HCT116 (cell line): ENCODE data around the gene ATXN2. TPM values are rescaled to one million over a fixed set of nuclear protein-coding genes. Genes with fewer than 3 reads are reported as not detected.

ENCODE experiments used
- ATAC-seq: fragments of 200-7000 bp; cut with Tn5 transposase; 2 replicates; pipeline ENCODE4 v1.9.1; 2020; ENCODE audit warnings: mild to moderate bottlenecking, moderate library complexity
- BruUV-seq: library from RNA; stranded (reverse); fragments of 400-500 nt; replicated peaks from 2 replicates; lab custom pipeline; 2021; lab: Mats Ljungman, UMichigan
- CTCF ChIA-PET: fragments of 300-600 bp; sonication (Branson Sonifier 250); formaldehyde crosslinking; loops from one replicate; lab custom pipeline; 2021; ENCODE audit warnings: antibody characterized with exemption; lab: Charles Lee
- POLR2A ChIA-PET: fragments of 300-600, 350-600 bp; sonication (Branson Sonifier 250); formaldehyde crosslinking; loops from one replicate; lab custom pipeline; 2021; ENCODE audit warnings: antibody characterized with exemption; lab: Charles Lee
- RAD21 ChIA-PET, 2 experiments: fragments of 300-600 bp; sonication (Branson Sonifier 250); formaldehyde crosslinking; loops; one replicate each; lab custom pipeline; 2023; ENCODE audit warnings: low total read pairs in 2 of 2; ENCODE audit not compliant: uncharacterized antibody in 2 of 2, unreplicated experiment in 2 of 2, low non-redundant PET in 1 of 2; lab: Charles Lee
- DNase-seq: peaks from one replicate; pipeline ENCODE4 v3.0.0-alpha.2; 2010; ENCODE audit warnings: low read depth, low spot score
- H2AFZ ChIP-seq: fragments of 200-600 bp; shearing (Covaris generic), sonication (generic); 2 replicates; pipeline ENCODE4 v1.6.1; 2017; ENCODE audit warnings: low read depth, mixed run types, mixed read lengths, antibody characterized with exemption, low read length; ENCODE audit not compliant: poor library complexity, severe bottlenecking
- H3K27ac ChIP-seq: 2 replicates; pipeline ENCODE4 v1.5.1; 2012; ENCODE audit warnings: low read depth, low read length
- H3K27me3 ChIP-seq: fragments of 200-600 bp; sonication (generic); 2 replicates; pipeline ENCODE4 v1.6.1; 2016; ENCODE audit warnings: mixed run types, low read length, mixed read lengths; ENCODE audit not compliant: insufficient read depth
- H3K36me3 ChIP-seq, 2 experiments: fragments of 200-500 bp in 1 of 2; fragments of 200-600 bp in 1 of 2; sonication (Bioruptor generic) in 1 of 2; sonication (generic) in 1 of 2; 2 replicates each; pipeline versions ENCODE4 v1.5.1 to v1.6.1; 2014 to 2016; ENCODE audit warnings: low read length in 2 of 2, inconsistent platforms in 1 of 2, mixed read lengths in 1 of 2, mixed run types in 1 of 2; ENCODE audit not compliant: insufficient read depth in 2 of 2, control insufficient read depth in 1 of 2
- H3K4me1 ChIP-seq, 2 experiments: fragments of 200-600 bp in 1 of 2; sonication (generic) in 1 of 2; 2 replicates each; pipeline versions ENCODE4 v1.5.1 to v1.6.1; 2012 to 2017; ENCODE audit warnings: low read length in 2 of 2, inconsistent platforms in 1 of 2, mild to moderate bottlenecking in 1 of 2, mixed read lengths in 1 of 2, mixed run types in 1 of 2, moderate library complexity in 1 of 2; ENCODE audit not compliant: insufficient read depth in 2 of 2, control insufficient read depth in 1 of 2
- H3K4me2 ChIP-seq: fragments of 200-600 bp; sonication (generic); 2 replicates; pipeline ENCODE4 v1.6.1; 2017; ENCODE audit warnings: mixed run types, low read length, mixed read lengths
- H3K4me3 ChIP-seq, 2 experiments: fragments of 200-600 bp in 1 of 2; sonication (generic) in 1 of 2; replicated peaks in 1 of 2; 2 replicates each; pipeline ENCODE4 v1.5.1; 2011 to 2016; ENCODE audit warnings: low read length in 2 of 2, control low read depth in 1 of 2, low read depth in 1 of 2, mild to moderate bottlenecking in 1 of 2, mixed read lengths in 1 of 2, mixed run types in 1 of 2
- H3K79me2 ChIP-seq: fragments of 200-600 bp; sonication (generic); 2 replicates; pipeline ENCODE4 v1.6.1; 2017; ENCODE audit warnings: mild to moderate bottlenecking, mixed run types, low read length, moderate library complexity, mixed read lengths; ENCODE audit not compliant: insufficient read depth
- H3K9ac ChIP-seq: fragments of 200-600 bp; sonication (generic); 2 replicates; pipeline ENCODE4 v1.6.1; 2016; ENCODE audit warnings: low read length, mixed read lengths
- H3K9me2 ChIP-seq: fragments of 200-600 bp; sonication (generic), shearing (Covaris generic); 2 replicates; pipeline ENCODE4 v1.6.1; 2017; ENCODE audit warnings: mixed run types, mild to moderate bottlenecking, moderate library complexity; ENCODE audit not compliant: insufficient read depth
- H3K9me3 ChIP-seq, 2 experiments: fragments of 200-500 bp in 1 of 2; fragments of 200-600 bp in 1 of 2; sonication (Bioruptor generic) in 1 of 2; sonication (generic) in 1 of 2; 2 replicates each; pipeline ENCODE4 v1.6.1; 2014 to 2017; ENCODE audit warnings: low read length in 2 of 2, mixed read lengths in 2 of 2, inconsistent platforms in 1 of 2, low read depth in 1 of 2, mild to moderate bottlenecking in 1 of 2, mixed run types in 1 of 2, moderate library complexity in 1 of 2; ENCODE audit not compliant: control insufficient read depth in 1 of 2, insufficient read depth in 1 of 2
- H4K20me1 ChIP-seq: fragments of 200-600 bp; sonication (generic), shearing (Covaris generic); 2 replicates; pipeline ENCODE4 v1.6.1; 2017; ENCODE audit warnings: mixed run types, mild to moderate bottlenecking, moderate library complexity; ENCODE audit not compliant: insufficient read depth
- ELF1 ChIP-seq: IDR thresholded peaks from 2 replicates; pipeline ENCODE4 v1.6.1; 2012; ENCODE audit warnings: low read depth, borderline replicate concordance
- FOSL1 ChIP-seq: IDR thresholded peaks from 2 replicates; pipeline ENCODE4 v1.6.1; 2012; ENCODE audit warnings: low read depth
- MAX ChIP-seq: IDR thresholded peaks from 2 replicates; pipeline ENCODE4 v1.6.1; 2012
- SRF ChIP-seq: IDR thresholded peaks from 2 replicates; pipeline ENCODE4 v1.6.1; 2012; ENCODE audit warnings: low read depth
- TCF7L2 ChIP-seq: IDR thresholded peaks from 2 replicates; pipeline ENCODE4 v1.7.0; 2011; ENCODE audit warnings: borderline replicate concordance, inconsistent platforms; ENCODE audit not compliant: insufficient read depth, insufficient read length; ENCODE audit errors: extremely low read depth
- YY1 ChIP-seq: IDR thresholded peaks from 2 replicates; pipeline ENCODE4 v1.6.1; 2011; ENCODE audit warnings: low read length, low read depth, moderate library complexity, mild to moderate bottlenecking; ENCODE audit not compliant: insufficient replicate concordance; ENCODE audit errors: extremely low read depth
- intact Hi-C: fragments of 100-400 bp; cut with micrococcal nuclease; formaldehyde crosslinking; loops from 2 replicates; pipeline ENCODE4 v1.10.0; 2022
- total RNA-seq: library from RNA; stranded (reverse); gene quantifications from one replicate; pipeline ENCODE4 v1.2.1, GENCODE V29; 2021; ENCODE audit not compliant: unreplicated experiment
- TF ChIP-seq, protein P1 (sequence below): IDR thresholded peaks from 2 replicates; pipeline ENCODE4 v1.6.1; 2011; ENCODE audit warnings: mild to moderate bottlenecking, low read length, moderate library complexity; ENCODE audit not compliant: insufficient replicate concordance; ENCODE audit errors: extremely low read depth
- TF ChIP-seq, protein P2 (sequence below), 3 experiments: fragments of 200-600 bp in 1 of 3; sonication (generic) in 1 of 3; IDR thresholded peaks in 2 of 3; conservative IDR thresholded peaks in 1 of 3; 2 replicates each; pipeline ENCODE4 v1.5.1; 2012 to 2017; ENCODE audit warnings: low read depth in 2 of 3, low read length in 2 of 3, antibody characterized with exemption in 1 of 3, borderline replicate concordance in 1 of 3, control low read depth in 1 of 3, mild to moderate bottlenecking in 1 of 3, mixed read lengths in 1 of 3, mixed run types in 1 of 3, moderate library complexity in 1 of 3; ENCODE audit not compliant: insufficient read depth in 1 of 3

The ATXN2 gene
- total RNA-seq, 1 experiment from 2014 or later = 72.7 TPM

DNA sequence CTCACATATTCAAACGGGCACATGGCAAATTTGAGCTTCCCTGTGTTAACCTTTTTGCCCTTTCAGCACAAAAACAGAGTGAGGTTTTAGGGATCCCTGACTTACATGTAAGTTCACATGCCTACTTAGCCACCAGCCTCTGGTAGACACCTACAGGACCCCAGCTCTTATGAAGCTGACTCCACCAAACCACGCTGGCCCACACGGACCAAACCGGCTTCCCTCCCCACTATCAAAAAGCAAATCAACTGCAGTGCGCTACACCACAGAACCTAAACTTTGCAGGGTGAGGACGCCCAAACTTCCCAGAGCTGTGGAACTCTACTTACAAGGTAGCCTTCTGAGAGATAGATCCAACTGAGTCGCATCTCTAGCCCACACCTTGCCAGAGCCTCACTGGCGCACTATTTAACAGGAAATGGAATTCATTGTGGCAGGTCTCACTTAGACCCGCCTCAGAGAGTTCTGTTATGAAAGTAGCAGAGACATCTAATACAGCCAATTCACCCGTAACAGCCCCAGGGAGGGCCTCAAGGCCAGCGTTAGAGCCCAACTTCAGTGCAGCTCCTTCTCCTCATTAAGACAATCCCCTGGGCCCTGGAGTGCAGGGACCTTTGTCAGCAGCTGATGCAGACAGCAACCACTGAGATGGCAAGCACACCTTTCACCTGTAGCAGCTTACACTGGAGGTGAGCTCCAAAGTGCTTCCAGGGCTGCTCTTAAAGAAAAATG is 144.2 kb downstream of the ATXN2 start:
- H3K27ac ChIP-seq = no peak overlapping the region
- TF ChIP-seq SRF = no peak
- TF ChIP-seq YY1 = no peak
- TF ChIP-seq, protein P1, sequence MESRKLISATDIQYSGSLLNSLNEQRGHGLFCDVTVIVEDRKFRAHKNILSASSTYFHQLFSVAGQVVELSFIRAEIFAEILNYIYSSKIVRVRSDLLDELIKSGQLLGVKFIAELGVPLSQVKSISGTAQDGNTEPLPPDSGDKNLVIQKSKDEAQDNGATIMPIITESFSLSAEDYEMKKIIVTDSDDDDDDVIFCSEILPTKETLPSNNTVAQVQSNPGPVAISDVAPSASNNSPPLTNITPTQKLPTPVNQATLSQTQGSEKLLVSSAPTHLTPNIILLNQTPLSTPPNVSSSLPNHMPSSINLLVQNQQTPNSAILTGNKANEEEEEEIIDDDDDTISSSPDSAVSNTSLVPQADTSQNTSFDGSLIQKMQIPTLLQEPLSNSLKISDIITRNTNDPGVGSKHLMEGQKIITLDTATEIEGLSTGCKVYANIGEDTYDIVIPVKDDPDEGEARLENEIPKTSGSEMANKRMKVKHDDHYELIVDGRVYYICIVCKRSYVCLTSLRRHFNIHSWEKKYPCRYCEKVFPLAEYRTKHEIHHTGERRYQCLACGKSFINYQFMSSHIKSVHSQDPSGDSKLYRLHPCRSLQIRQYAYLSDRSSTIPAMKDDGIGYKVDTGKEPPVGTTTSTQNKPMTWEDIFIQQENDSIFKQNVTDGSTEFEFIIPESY = no peak
- TF ChIP-seq TCF7L2 = no peak
- TF ChIP-seq, protein P2, sequence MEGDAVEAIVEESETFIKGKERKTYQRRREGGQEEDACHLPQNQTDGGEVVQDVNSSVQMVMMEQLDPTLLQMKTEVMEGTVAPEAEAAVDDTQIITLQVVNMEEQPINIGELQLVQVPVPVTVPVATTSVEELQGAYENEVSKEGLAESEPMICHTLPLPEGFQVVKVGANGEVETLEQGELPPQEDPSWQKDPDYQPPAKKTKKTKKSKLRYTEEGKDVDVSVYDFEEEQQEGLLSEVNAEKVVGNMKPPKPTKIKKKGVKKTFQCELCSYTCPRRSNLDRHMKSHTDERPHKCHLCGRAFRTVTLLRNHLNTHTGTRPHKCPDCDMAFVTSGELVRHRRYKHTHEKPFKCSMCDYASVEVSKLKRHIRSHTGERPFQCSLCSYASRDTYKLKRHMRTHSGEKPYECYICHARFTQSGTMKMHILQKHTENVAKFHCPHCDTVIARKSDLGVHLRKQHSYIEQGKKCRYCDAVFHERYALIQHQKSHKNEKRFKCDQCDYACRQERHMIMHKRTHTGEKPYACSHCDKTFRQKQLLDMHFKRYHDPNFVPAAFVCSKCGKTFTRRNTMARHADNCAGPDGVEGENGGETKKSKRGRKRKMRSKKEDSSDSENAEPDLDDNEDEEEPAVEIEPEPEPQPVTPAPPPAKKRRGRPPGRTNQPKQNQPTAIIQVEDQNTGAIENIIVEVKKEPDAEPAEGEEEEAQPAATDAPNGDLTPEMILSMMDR (IDR thresholded peaks at IDR 0.05 in 2 of 3, conservative IDR thresholded peaks at IDR 0.05 in 1 of 3; ENCODE audit: borderline replicate concordance in 1 of 3, insufficient read depth in 1 of 3, low read depth in 2 of 3, low read length in 2 of 3) = no peak
- TF ChIP-seq MAX = no peak
- no peak for TF ChIP-seq FOSL1
- TF ChIP-seq ELF1 = no peak
- no peaks in the 10 kb centered on the region for H3K9me3 ChIP-seq
- peaks cover 39 to 40% of the 10 kb centered on the region in 2 experiments; a peak in 3 of 4 replicates for H3K36me3 ChIP-seq
- ChIA-PET RAD21 (no interaction called here), CTCF (no interaction called here), POLR2A (no interaction called here)
- H3K79me2 ChIP-seq = no peaks in the 10 kb centered on the region
- no peaks in the 10 kb centered on the region for H3K4me1 ChIP-seq
- H3K4me2 ChIP-seq = no peak overlapping the region
- no peaks in the 10 kb centered on the region; the same call in 1 of the 2 replicates for H4K20me1 ChIP-seq
- ATAC-seq = no peak
- H3K27me3 ChIP-seq = no peaks in the 10 kb centered on the region
- no peak overlapping the region for H3K9ac ChIP-seq
- no peak for DNase-seq
- H2AFZ ChIP-seq = no peak overlapping the region
- H3K9me2 ChIP-seq = no peaks in the 10 kb centered on the region
- H3K4me3 ChIP-seq = no peak overlapping the region
- intact Hi-C loops = no loop called here
- BruUV-seq = no TSS peak
